Vagina (tissue), 2 donors: ENCODE measurements around the gene SBF2. TPM values are rescaled to one million over a fixed set of nuclear protein-coding genes. Genes with fewer than 3 reads are reported as not detected.

Source experiments
- DNase-seq, 2 donors: peaks; one replicate each; pipeline ENCODE4 v3.0.0-alpha.2; 2017; ENCODE audit errors: extremely low spot score in 2 of 2
- H3K27ac ChIP-seq: fragments of 200-600 bp; sonication (generic); one replicate; pipeline ENCODE4 v1.5.1; 2019
- H3K27me3 ChIP-seq: fragments of 200-600 bp; sonication (generic); one replicate; pipeline ENCODE4 v1.5.1; 2019
- H3K36me3 ChIP-seq, 2 donors: fragments of 200-600 bp; sonication (generic); one replicate each; pipeline ENCODE4 v1.5.1; 2017 to 2019
- H3K4me1 ChIP-seq: fragments of 200-600 bp; sonication (generic); one replicate; pipeline ENCODE4 v1.5.1; 2019
- H3K4me3 ChIP-seq, 2 donors: fragments of 200-600 bp; sonication (generic); 1 replicate in 1 of 2; 2 replicates in 1 of 2; pipeline ENCODE4 v1.5.1; 2016 to 2019
- H3K9me3 ChIP-seq: fragments of 200-600 bp; sonication (generic); one replicate; pipeline ENCODE4 v1.5.1; 2019
- CTCF ChIP-seq, 3 experiments: fragments of 450-650 bp in 2 of 3; fragments of 200-600 bp in 1 of 3; sonication (generic) in 1 of 3; IDR thresholded peaks; one replicate each; pipeline ENCODE4 v1.5.1; 2017 to 2019; ENCODE audit warnings: antibody characterized with exemption in 3 of 3, mild to moderate bottlenecking in 2 of 3, moderate library complexity in 2 of 3
- POLR2A ChIP-seq, 2 donors: fragments of 450-650 bp; IDR thresholded peaks; one replicate each; pipeline ENCODE4 v1.6.1; 2017; ENCODE audit warnings: antibody characterized with exemption in 2 of 2, mild to moderate bottlenecking in 2 of 2, moderate library complexity in 2 of 2
- POLR2AphosphoS5 ChIP-seq, 2 donors: sonication (generic); formaldehyde crosslinking; IDR thresholded peaks; one replicate each; pipeline ENCODE4 v1.9.0; 2017; ENCODE audit warnings: antibody characterized with exemption in 2 of 2, mild to moderate bottlenecking in 2 of 2, low read depth in 1 of 2; ENCODE audit not compliant: insufficient read depth in 1 of 2
- intact Hi-C: fragments of 100-400 bp; cut with DNase I; formaldehyde crosslinking; loops from one replicate; pipeline ENCODE4 v1.15.1; 2023
- total RNA-seq: library from RNA; depleted of rRNA; stranded (reverse); fragments of >200 nt; gene quantifications from one replicate; pipeline ENCODE4 v1.2.3, GENCODE V29; 2016

SBF2 gene
- total RNA-seq, 1 donor from 2014 or later: 69.5 TPM

DNA sequence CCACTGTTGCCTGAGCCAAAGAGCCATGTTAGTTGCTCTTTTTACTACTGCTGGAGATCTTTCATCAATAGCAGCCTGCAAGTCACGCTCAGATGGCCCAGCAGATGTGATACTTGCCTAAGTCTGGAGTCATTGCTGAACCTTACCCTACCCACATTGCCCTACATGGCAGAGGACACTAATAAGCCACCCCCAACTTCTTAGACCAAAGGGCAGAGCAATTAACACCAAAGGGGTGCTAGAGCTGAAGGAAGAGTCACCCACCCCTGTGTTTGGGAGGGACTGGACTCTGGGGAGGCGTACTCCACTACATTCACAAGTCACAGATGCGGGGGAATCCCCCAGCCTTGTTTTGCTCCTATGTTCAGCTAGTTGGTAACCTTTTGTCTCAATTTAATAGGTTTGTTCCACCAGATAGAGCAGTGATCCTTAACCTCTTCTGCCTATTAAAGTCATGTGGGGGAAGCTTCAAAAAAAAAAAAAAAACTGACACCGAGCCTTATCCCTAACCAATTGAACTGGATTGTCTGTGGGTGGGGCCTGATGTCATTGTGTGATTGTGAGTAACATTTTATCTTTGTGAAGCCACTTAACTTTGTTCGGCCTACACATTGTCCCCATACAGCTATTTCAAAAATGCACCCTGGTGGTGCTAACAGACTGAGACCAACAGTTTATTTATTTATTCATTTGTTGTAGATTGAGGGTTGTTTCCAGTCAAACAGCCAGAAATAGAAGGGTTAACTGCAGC lies 23.9 kb upstream of the SBF2 start:
- peaks cover 8% of the 10 kb centered on the region for H3K4me1 ChIP-seq
- intact Hi-C loops: no loop called here
- TF ChIP-seq POLR2AphosphoS5 (IDR thresholded peaks at IDR 0.05; ENCODE audit: insufficient read depth in 1 of 2, low read depth in 1 of 2): no peak
- no peak for TF ChIP-seq POLR2A (IDR thresholded peaks at IDR 0.05)
- TF ChIP-seq CTCF (IDR thresholded peaks at IDR 0.05): no peak
- no peaks in the 10 kb centered on the region for H3K36me3 ChIP-seq
- no peak overlapping the region for H3K4me3 ChIP-seq
- peak in 1 of 2 donors; percentile 75 for DNase-seq
- H3K27ac ChIP-seq: no peak overlapping the region
- H3K27me3 ChIP-seq: no peaks in the 10 kb centered on the region
- H3K9me3 ChIP-seq: no peaks in the 10 kb centered on the region

- TF ChIP-seq POLR2AphosphoS5 (IDR thresholded peaks at IDR 0.05; ENCODE audit: insufficient read depth in 1 of 2, low read depth in 1 of 2): no peak
- TF ChIP-seq POLR2A (IDR thresholded peaks at IDR 0.05): no peak
- TF ChIP-seq CTCF (IDR thresholded peaks at IDR 0.05): no peak
- peak in 1 of 2 donors; percentile 78 for DNase-seq
- no peak overlapping the region for H3K4me3 ChIP-seq
- H3K36me3 ChIP-seq: no peaks in the 10 kb centered on the region
- H3K27ac ChIP-seq: no peak overlapping the region
- H3K4me1 ChIP-seq: peaks cover 1% of the 10 kb centered on the region
- intact Hi-C loops: no loop called here
- no peaks in the 10 kb centered on the region for H3K27me3 ChIP-seq
- H3K9me3 ChIP-seq: no peaks in the 10 kb centered on the region
Observed at GRCh38 chr11:10317151-10317755, 23.2 kb upstream of the SBF2 start.

GRCh38 chr11:10315083-10315482 lies 21.1 kb upstream of the SBF2 start:
- Histone ChIP-seq H3K27me3 (no peaks in the 10 kb centered on the region), H3K4me3 (no peak overlapping the region), H3K4me1 (no peaks in the 10 kb centered on the region), H3K9me3 (no peaks in the 10 kb centered on the region), H3K27ac (no peak overlapping the region), H3K36me3 (no peaks in the 10 kb centered on the region)
- TF ChIP-seq POLR2A (IDR thresholded peaks at IDR 0.05): no peak
- TF ChIP-seq POLR2AphosphoS5 (IDR thresholded peaks at IDR 0.05; ENCODE audit: insufficient read depth in 1 of 2, low read depth in 1 of 2): no peak
- TF ChIP-seq CTCF (IDR thresholded peaks at IDR 0.05): no peak
- intact Hi-C loops: no loop called here
- no peak for DNase-seq

DNA sequence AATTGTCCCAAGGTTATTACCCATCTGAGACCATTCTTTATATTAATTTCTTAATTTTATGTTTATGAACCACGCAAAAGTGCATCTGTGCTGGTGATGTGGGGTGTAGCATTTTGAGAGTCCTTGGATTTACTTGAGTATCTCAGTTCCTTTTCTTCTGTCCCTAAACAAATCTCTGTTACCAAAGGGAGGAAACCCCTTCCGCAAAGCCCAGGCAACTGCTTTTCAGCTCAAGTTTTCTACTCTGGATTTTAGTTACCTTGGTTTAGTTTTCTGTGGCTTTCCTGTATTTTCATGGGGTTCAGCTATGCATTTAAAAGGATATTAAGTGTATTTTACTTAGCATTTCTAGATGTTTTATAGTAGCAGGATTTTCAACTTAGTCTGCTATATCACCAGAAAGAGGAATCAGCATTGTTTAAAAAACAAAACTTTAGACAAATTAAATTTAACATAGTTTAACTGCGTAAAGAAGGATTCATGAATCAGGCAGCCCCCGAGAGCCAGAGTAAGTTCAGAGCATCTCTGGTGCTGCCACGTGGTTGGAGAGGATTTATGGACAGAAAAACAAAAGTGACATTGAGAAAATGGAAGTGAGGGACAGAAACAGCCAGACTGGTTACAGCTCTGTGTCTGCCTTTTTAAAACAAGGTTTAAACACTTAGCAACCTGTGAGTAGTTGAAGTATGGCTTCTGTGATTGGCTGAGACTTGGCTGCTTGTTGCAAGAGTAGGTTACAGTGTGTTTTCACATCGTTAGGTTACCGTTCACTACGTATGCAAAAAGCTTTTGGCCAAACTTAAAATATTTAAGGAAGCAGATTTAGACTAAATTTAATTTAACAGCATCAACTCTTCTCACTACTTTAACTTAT lies 20.4 kb upstream of the SBF2 start:
- Histone ChIP-seq H3K36me3 (no peaks in the 10 kb centered on the region), H3K4me1 (no peaks in the 10 kb centered on the region), H3K27me3 (no peaks in the 10 kb centered on the region), H3K4me3 (no peak overlapping the region), H3K27ac (no peak overlapping the region), H3K9me3 (no peaks in the 10 kb centered on the region)
- intact Hi-C loops: no loop called here
- no peak for DNase-seq
- TF ChIP-seq POLR2AphosphoS5 (IDR thresholded peaks at IDR 0.05; ENCODE audit: insufficient read depth in 1 of 2, low read depth in 1 of 2) (no peak), CTCF (IDR thresholded peaks at IDR 0.05) (no peak), POLR2A (IDR thresholded peaks at IDR 0.05) (no peak)
